Ovary (tissue), 9 donors: ENCODE measurements around the gene CASKIN2. TPM values are rescaled to one million over a fixed set of nuclear protein-coding genes. Genes with fewer than 3 reads are reported as not detected.

ENCODE experiments used
- DNase-seq, 5 donors: peaks; one replicate each; pipeline ENCODE4 v3.0.0-alpha.2; 2019 to 2020
- H3K27ac ChIP-seq, 2 donors: fragments of 200-600 bp; one replicate each; pipeline versions ENCODE4 v1.5.1 to v1.8.0; 2019 to 2022
- H3K27me3 ChIP-seq: fragments of 200-600 bp; one replicate; pipeline ENCODE4 v1.8.0; 2022
- H3K36me3 ChIP-seq: fragments of 200-600 bp; sonication (generic); one replicate; pipeline ENCODE4 v1.5.1; 2019
- H3K4me1 ChIP-seq: one replicate; pipeline ENCODE4 v1.8.1; 2013; ENCODE audit warnings: mild to moderate bottlenecking, moderate library complexity; ENCODE audit not compliant: insufficient read depth
- H3K4me3 ChIP-seq: fragments of 200-600 bp; sonication (generic); one replicate; pipeline ENCODE4 v1.5.1; 2017
- H3K9me3 ChIP-seq, 2 donors: fragments of 200-600 bp in 1 of 2; sonication (generic) in 1 of 2; one replicate each; pipeline versions ENCODE4 v1.5.1 to v1.8.1; 2013 to 2019; ENCODE audit warnings: mild to moderate bottlenecking in 1 of 2, moderate library complexity in 1 of 2
- CTCF ChIP-seq, 3 donors: fragments of 450-650 bp in 2 of 3; fragments of 200-600 bp in 1 of 3; IDR thresholded peaks; one replicate each; pipeline versions ENCODE4 v1.5.1 to v1.8.0; 2016 to 2022; ENCODE audit warnings: antibody characterized with exemption in 3 of 3, mild to moderate bottlenecking in 1 of 3
- EP300 ChIP-seq: sonication (generic); formaldehyde crosslinking; IDR thresholded peaks from one replicate; pipeline ENCODE4 v1.6.1; 2017; ENCODE audit warnings: antibody characterized with exemption
- POLR2A ChIP-seq: fragments of 450-650 bp; IDR thresholded peaks from one replicate; pipeline ENCODE4 v1.6.1; 2017; ENCODE audit warnings: antibody characterized with exemption, mild to moderate bottlenecking, moderate library complexity
- WGBS, 3 donors: extraction: QIAGEN DNeasy Blood & Tissue Kit in 1 of 3; methylation state at CpG; one replicate each; pipeline versions ENCODE4 v1.1.5 to v1.1.7; 2013 to 2017; 5-methylcytosine and 5-hydroxymethylcytosine counted together
- intact Hi-C, 4 donors: fragments of 100-400 bp; cut with DNase I; formaldehyde crosslinking; loops; one replicate each; pipeline versions ENCODE4 v1.11.0 to v1.15.1; 2022 to 2023
- polyA plus RNA-seq, 2 donors: library from polyadenylated mRNA; stranded (reverse); fragments of 200-250 nt in 1 of 2; fragments of 350-450 nt in 1 of 2; fragmentation: Illumina TruSeq in 1 of 2; extraction: RNeasy Lipid Tissue Mini Kit (QIAGEN cat#74804) in 1 of 2; gene quantifications; one replicate each; pipeline ENCODE4 v1.2.3, GENCODE V29; 2013 to 2014
- total RNA-seq, 7 donors: library from RNA; depleted of rRNA in 2 of 7; stranded (reverse); fragments of >200 nt in 2 of 7; fragmentation: NEBNext Ultra II Directional in 3 of 7; extraction: Animal tissue kit (Norgen Biotek cat#: 25700) in 3 of 7; gene quantifications; one replicate each; pipeline versions ENCODE4 v1.1.0 to v1.2.4, GENCODE V29; 2016 to 2023
- donor health status: DM: no; HTN: no; CAD: no; lungs with moderate emphysema.
- donor health status: DM: no; HTN: no; CAD: no.
- donor health status: Bipolar disorder and iron deficiency.
- donor health status: DM: yes; HTN: yes; CAD: no.
- donor health status: DM: no; HTN: no; CAD: no.
- donor health status: DM: yes; HTN: yes; CAD: no.

The CASKIN2 gene
- total and polyA plus RNA-seq, 9 donors: 9.1 to 58.7 (median 36.8) TPM

GRCh38 chr17:75518983-75519537 is 3.7 kb upstream of the CASKIN2 start:
- no peaks in the 10 kb centered on the region for H3K36me3 ChIP-seq
- no peak for DNase-seq

GRCh38 chr17:75518201-75518600 is 2.9 kb upstream of the CASKIN2 start:
- intact Hi-C loops: loop anchor here in 2 of 4 donors (5.0 to 10.0 kb wide), 3 partner anchors 69 to 193 kb away; partner anchors contain the start of gene MYO15B (in 1 of the 2)
- 71 to 89% (median 77%) methylated on average over 3 of the region's 3 CpGs for whole genome bisulfite sequencing, 3 donors

More at GRCh38 chr17:75518983-75519537, 3.7 kb upstream of the CASKIN2 start:
- no peaks in the 10 kb centered on the region for H3K9me3 ChIP-seq
- WGBS, 3 donors: 87 to 90% (median 89%) methylated on average over 9 of the region's 9 CpGs
- peaks cover 11% of the 10 kb centered on the region for H3K4me1 ChIP-seq
- no peak for TF ChIP-seq POLR2A
- TF ChIP-seq EP300: no peak
- no peak for TF ChIP-seq CTCF (IDR thresholded peaks at IDR 0.05)
- no peaks in the 10 kb centered on the region for H3K27me3 ChIP-seq
- intact Hi-C loops: loop anchor here in 2 of 4 donors (5.0 to 10.0 kb wide), 3 partner anchors 68 to 194 kb away; partner anchors contain the start of gene MYO15B (in 1 of the 2)
- no peak overlapping the region for H3K4me3 ChIP-seq
- no peak overlapping the region for H3K27ac ChIP-seq

GRCh38 chr17:75517297-75517865 is 2.0 kb upstream of the CASKIN2 start:
- Histone ChIP-seq H3K36me3 (no peaks in the 10 kb centered on the region), H3K9me3 (no peaks in the 10 kb centered on the region), H3K27ac (no peak overlapping the region), H3K27me3 (no peaks in the 10 kb centered on the region), H3K4me1 (peaks cover 16% of the 10 kb centered on the region), H3K4me3 (peak overlapping the region; percentile 94)
- 33 to 36% (median 34%) methylated on average over 10 of the region's 10 CpGs for WGBS, 3 donors
- DNase-seq: peak in 2 of 5 donors; percentile 25 to 47
- intact Hi-C loops: loop anchor here in 2 of 4 donors (5.0 to 10.0 kb wide), 3 partner anchors 70 to 193 kb away; partner anchors contain the start of gene MYO15B (in 1 of the 2)
- TF ChIP-seq EP300 (no peak), POLR2A (no peak), CTCF (IDR thresholded peaks at IDR 0.05) (no peak)

More at GRCh38 chr17:75518201-75518600, 2.9 kb upstream of the CASKIN2 start:
- Histone ChIP-seq H3K27ac (no peak overlapping the region), H3K4me1 (peaks cover 16% of the 10 kb centered on the region), H3K27me3 (no peaks in the 10 kb centered on the region), H3K9me3 (no peaks in the 10 kb centered on the region), H3K4me3 (no peak overlapping the region), H3K36me3 (no peaks in the 10 kb centered on the region)
- TF ChIP-seq POLR2A: no peak
- TF ChIP-seq EP300: no peak
- no peak for TF ChIP-seq CTCF (IDR thresholded peaks at IDR 0.05)
- no peak for DNase-seq

GRCh38 chr17:75516619-75517296 is 1.4 kb upstream of the CASKIN2 start:
- DNase-seq: peak in 4 of 5 donors; percentile 44 to 69 (median 63)
- intact Hi-C loops: loop anchor here in 2 of 4 donors (5.0 to 10.0 kb wide), 3 partner anchors 71 to 192 kb away; partner anchors contain the start of gene MYO15B (in 1 of the 2)
- H3K4me1 ChIP-seq: peaks cover 19% of the 10 kb centered on the region

More at GRCh38 chr17:75516619-75517296, 1.4 kb upstream of the CASKIN2 start:
- peak overlapping the region; percentile 11 to 46 for H3K27ac ChIP-seq
- H3K27me3 ChIP-seq: no peaks in the 10 kb centered on the region
- H3K36me3 ChIP-seq: no peaks in the 10 kb centered on the region
- TF ChIP-seq POLR2A (peak; percentile 6), EP300 (no peak), CTCF (IDR thresholded peaks at IDR 0.05) (no peak)
- H3K4me3 ChIP-seq: peak overlapping the region; percentile 94
- 0 to 1% (median 0%) methylated on average over 44 to 65 of the region's 65 CpGs for WGBS, 3 donors
- no peaks in the 10 kb centered on the region for H3K9me3 ChIP-seq
